HG03378 (cell line): ENCODE data around the gene SMURF1.

Experiments used
- ATAC-seq: cut with Tn5 transposase; IDR thresholded peaks from one replicate; pipeline ENCODE4 v1.9.1; 2021; ENCODE audit warnings: mild to moderate bottlenecking, moderate library complexity; ENCODE audit not compliant: unreplicated experiment

Gene SMURF1

DNA sequence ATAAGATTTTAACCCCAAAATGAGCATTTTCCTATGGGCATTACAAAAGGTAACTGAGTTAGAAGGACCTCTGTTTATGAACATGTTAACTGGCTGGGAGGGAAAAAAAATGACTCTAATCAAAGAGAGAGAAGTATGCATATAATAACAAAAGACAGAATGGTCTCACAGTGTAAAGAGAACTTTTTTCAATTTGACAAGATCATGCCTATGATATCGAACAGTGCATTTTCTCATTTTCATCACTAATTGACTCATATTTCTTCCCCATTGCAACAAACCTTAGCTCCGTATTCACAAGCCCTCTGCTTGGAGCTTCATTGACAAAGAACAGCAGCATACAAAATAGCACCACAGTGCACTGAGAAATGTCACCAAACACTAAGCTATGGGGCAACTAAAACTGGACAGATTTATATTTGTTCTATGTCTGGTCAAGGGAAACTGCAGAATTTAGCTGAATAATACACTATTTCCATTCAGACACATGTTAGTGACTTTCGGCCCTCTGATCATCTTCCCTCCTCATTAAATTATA is 45.6 kb downstream of the SMURF1 start:
- no peak for ATAC-seq

DNA sequence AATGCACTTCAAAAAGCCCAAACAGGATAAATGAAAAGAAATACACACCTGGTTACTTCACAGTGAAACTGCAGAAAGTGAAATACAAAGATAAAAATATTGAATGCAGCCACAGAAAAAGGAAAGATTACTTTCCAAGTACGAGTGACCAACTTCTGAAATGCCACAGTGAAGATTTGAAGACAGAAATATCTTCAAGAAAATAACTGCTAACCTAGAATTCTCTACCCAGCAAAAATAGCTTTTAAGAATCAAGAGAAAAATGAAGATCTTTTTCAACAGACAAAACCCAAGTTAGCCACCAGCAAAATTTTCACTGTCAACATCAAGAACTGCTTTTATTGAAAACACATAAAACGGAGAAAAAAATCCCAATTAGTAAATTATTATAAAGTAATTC is 46.2 kb downstream of the SMURF1 start:
- no peak for ATAC-seq

- ATAC-seq = no peak
Measured at GRCh38 chr7:99096124-99096887, 47.6 kb downstream of the SMURF1 start.

DNA sequence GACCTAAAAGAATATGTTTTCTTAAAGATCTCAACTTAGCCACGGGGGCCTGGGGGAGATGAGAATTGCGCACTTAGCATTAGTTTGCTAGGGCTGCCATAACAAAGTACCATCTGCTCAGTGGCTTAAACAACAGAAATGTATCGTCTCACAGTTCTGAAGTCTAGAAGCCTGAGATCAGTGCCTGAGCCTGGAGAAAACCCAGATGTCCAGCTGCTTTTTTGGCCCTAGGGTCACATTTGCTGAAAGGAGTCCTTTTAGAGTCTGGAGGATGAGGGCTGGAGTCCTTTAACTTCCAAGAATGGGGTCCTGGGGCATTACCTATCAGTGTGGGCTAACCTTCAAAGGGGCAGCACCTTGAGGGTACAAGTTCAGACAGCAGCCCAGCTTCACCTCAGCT is 48.2 kb downstream of the SMURF1 start:
- no peak for ATAC-seq

GRCh38 chr7:99094401-99094800 is 49.5 kb downstream of the SMURF1 start:
- ATAC-seq = no peak

DNA sequence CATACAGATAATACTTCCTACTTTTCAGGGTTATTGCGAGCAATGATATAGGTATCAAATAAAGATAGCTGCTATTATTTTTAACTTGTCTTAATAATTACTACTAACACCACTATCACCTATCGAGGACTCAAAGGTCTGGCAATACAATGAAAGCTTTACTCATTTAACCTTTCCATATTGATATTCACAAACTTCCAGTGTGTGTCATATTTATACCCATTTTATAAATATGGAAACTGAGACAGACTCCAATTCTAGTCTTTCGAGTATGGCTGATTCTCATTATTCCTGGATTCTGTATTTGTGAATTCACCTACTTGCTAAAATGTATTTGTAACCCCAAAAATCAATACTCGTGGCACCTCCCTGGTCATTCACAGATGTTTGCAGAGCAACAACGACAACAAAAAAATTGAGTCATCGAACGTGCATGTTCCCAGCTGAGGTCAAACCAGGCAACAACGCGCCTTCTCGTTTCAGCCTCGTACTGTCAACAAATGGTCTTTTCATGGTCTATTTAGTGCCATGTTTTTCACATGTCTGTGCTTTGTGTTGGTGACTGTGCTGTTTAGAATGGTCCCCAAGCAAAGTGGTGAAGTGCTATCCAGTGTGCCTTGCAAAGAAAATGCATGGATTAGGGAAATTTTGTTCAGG is 51.7 kb downstream of the SMURF1 start:
- ATAC-seq = no peak

DNA sequence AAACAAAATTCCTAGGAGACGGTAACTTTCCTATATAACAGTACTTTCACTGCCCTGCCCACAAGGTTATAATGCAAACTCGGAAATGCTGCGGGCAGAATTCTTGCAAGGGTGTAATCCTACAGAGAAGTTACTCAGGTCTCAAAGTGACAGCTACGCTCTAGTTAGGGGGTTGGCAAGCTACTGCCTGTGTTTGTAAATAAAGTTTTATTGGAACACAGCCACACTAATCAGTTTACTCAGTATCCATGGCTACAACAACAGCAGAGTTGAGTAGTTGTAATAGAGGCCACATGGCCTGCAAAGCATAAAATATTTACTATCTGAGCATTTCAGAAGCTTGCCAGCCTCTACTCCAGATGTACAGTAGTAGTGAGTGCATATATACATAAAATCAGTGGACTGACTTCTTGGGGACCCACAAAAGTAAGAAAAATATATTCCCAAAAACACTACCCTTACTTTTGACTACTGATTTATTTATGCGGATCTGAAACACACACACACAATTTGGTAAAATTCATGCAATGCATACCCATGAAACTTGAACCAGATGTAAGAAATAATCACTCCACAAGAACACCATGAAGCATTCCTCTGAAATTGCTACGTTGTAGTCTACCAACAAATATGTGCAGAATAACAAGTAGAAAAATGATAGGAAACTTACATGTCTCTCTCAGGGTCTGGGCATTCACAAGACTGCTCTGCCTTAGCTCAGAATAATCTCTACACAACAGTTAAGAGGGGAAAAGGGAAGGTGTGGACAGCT is 53.0 kb downstream of the SMURF1 start:
- ATAC-seq = no peak

DNA sequence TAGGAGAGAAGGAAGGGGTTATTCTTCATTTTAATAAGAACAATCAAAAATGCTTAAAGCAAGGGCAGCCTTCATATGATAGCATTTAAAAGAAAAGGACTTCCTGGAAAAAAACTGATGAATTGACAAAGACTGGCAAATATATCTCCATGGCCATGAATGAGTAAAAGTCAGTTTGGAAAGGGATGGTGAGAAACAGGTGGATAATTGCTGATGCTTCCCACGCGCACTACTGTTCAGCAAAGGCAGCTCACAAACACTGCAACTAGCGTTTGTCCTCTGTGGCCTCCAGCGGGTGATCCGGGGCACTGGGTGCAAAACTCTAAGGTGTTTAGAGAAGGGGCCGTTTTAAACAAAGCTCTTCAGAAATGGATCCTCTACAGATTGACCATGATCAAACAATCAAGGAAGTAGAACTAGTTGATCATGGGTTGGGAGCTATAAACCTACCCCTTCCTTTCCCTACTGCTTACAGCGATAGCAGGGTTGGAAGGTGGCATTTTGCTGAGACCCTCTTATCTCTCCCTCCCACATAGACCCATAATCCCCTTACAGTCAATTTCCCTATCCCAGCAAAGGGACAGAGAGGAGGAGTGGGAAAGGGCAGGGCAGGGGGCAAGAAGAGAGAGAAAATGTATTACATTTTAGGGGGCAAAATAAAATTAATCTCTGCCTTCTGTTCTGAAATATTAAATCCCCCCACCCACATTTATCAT is 53.8 kb downstream of the SMURF1 start:
- ATAC-seq = no peak

DNA sequence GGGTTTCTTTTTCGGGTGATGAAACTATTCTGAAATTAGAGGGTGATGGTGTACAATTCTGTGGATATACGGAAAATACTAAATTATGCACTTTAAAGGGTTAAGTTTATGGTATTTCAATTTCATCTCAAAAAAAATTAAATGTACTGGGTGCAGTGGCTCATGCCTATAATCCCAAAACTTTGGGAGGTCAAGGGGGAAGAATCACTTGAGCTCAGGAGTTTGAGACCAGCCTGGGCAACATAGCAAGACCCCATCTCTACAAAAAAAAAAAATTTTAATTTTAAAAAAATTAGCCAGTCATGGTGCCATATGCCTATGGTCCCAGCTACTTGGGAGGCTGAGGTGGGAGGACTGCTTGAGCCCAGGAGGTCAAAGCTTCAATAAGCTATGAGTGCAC is 57.0 kb downstream of the SMURF1 start:
- no peak for ATAC-seq

- ATAC-seq = no peak
Measured at GRCh38 chr7:99086532-99086931, 57.4 kb downstream of the SMURF1 start.

DNA sequence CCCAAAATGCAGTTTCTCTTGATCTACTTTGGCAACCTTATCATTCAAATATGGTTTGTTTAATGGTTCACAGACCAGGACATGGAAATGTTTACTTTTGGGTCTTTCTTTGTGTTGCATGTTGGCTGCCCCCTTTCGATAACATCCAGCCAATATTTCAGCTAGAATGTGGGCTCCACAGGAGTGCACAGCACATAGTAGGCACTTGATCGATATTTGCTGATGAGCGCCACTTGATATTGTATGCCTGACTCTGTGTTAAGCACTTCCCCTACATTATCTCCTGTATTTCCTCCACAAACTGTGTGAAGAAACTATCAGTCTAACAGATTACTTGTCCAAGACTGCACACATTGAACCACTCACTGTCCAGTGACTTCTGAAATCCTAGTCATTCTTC is 60.2 kb downstream of the SMURF1 start:
- ATAC-seq = no peak

DNA sequence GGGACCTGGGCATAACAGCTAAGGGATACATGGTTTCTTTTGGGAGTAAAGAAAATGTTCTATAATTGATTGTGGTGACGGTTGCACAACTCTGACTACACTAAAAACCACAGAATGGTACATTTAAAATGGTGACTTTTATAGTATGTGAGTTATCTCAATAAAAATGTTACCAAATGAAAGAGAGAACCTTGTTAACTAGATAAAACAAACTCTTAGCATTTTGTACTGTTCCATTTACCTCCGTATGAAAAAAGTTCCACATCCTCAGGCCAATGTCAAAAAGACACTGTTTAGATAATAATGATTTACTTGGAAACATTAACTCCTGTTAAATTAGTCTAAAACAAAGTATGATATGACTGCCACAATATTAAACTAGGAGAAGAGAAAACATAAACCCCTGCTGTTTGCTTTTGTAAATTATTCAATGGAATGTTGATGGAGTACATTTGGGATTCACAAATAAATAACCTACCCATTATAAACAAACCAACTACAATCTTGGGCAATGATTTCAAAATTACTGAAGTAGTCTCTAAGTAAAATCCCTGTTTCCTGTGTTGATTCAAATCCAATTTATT is 60.7 kb downstream of the SMURF1 start:
- no peak for ATAC-seq

DNA sequence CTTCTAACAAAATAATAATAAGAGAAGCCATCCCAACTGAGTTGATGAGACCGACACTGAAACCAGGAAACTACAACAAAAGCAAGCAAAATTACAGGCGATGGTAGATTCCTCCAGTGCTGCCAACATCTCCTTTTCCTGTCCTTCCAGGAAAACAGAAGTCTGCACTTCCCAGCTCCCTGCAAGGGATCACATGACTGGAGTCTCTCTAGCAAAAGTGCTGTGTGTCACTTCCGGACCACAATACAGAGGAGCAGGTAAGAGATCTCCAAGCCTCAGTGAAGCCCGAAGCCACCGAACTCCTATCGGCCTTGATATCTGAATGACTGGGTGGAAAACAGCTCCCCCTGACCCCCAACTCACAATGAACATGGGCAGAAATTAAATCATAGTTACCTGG is 63.2 kb downstream of the SMURF1 start:
- no peak for ATAC-seq

GRCh38 chr7:99079104-99079503 is 64.8 kb downstream of the SMURF1 start:
- no peak for ATAC-seq

- no peak for ATAC-seq
Measured at GRCh38 chr7:99078416-99078815, 65.5 kb downstream of the SMURF1 start.

DNA sequence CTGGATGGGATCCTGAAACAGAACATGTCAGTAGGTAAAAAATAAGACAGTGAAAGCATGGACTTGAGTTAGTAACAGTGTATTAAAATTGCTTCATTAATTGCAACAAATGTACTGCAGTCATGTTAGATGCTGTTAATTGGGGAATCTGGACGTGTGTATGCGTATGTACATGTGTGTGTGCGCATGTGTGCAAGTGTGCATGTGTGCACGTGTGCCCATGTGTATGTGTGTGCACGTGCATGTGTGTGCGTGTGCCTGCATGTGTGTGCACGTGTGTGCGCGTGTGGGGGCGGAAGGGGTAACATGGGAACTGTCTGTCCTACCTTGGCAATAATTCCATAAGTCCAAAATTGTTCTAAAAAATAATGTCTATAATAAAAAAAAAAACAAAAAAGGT is 67.3 kb downstream of the SMURF1 start:
- no peak for ATAC-seq

DNA sequence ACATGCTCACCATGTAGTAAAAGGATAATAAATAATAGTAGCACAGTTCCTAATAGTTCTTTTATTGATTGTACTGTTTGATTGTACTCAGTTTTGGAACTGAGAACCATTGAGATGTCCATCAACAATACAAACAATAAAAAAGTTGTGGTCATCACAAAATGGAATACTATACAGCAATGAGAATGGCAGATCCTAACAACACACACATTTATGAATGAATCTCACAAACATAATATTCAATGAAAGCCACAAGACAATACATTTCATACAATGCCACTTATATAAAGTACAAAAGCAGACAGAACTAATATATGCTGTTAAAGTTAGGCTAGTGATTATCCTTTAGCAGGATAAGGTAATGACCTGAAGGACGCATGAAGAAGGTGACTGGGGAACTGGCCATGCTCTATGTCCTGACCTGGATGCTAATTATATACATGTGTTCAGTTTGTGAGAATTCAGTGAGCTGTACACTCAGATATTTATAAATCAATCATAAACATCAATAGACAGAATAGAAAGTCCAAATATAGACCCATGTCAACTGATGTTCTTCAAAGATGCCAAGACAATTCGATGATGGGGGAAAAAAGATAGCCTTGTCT is 70.0 kb downstream of the SMURF1 start:
- no peak for ATAC-seq

- no peak for ATAC-seq
Measured at GRCh38 chr7:99072126-99072525, 71.8 kb downstream of the SMURF1 start.

DNA sequence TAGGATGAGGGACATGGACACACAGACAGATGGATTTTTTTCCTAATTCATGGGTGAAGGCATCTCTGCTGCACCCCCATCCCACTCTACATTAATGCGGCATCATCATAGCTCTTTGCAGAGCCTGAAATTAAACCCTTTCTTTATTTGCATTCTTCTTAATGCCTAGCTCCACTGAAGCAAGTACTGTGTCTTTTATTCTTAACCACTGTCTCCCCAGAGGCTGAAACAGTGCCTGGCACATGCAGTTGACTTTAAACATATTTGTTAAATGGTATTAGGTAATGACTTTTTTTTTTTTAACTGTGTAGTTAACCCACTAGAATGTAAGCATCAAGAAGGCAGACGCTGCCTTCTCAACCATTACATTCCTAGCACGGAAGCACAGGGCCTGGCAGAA is 73.5 kb downstream of the SMURF1 start:
- no peak for ATAC-seq
